Choroid plexus epithelial cell (primary cell): ENCODE data around the gene KCNE5.
"Not testable (repeated sequence)": the region's sequence is repeated elsewhere in the genome, so short reads cannot be mapped to it uniquely, and the experiment has no call there.

Experiments used
- DNase-seq: peaks from one replicate; pipeline ENCODE4 v3.0.0-alpha.2; 2010; ENCODE audit warnings: low read depth
- H3K4me3 ChIP-seq: 2 replicates; pipeline ENCODE4 v1.5.1; 2011; ENCODE audit warnings: low read depth, mild to moderate bottlenecking, control low read depth, low read length, moderate library complexity
- CTCF ChIP-seq: conservative IDR thresholded peaks from 2 replicates; pipeline ENCODE4 v1.5.1; 2011; ENCODE audit warnings: low read depth, mild to moderate bottlenecking, control low read depth, inconsistent platforms, low read length, moderate library complexity

KCNE5 gene

GRCh38 chrX:109600237-109600651 lies 24.7 kb downstream of the KCNE5 start:
- no peak overlapping the region for H3K4me3 ChIP-seq
- TF ChIP-seq CTCF = no peak
- DNase-seq = peak; percentile 26

GRCh38 chrX:109596015-109596414 lies 29.0 kb downstream of the KCNE5 start:
- DNase-seq = no peak
- H3K4me3 ChIP-seq = no peak overlapping the region
- TF ChIP-seq CTCF = no peak

- no peak for TF ChIP-seq CTCF
- H3K4me3 ChIP-seq = no peak overlapping the region
- no peak for DNase-seq
Measured at GRCh38 chrX:109590176-109590575, 34.8 kb downstream of the KCNE5 start.

- DNase-seq = no peak
- TF ChIP-seq CTCF = no peak
- H3K4me3 ChIP-seq = no peak overlapping the region
Measured at GRCh38 chrX:109585488-109585887, 39.5 kb downstream of the KCNE5 start.

- DNase-seq = no peak
- no peak for TF ChIP-seq CTCF
- H3K4me3 ChIP-seq = no peak overlapping the region
Measured at GRCh38 chrX:109578916-109579315, 46.1 kb downstream of the KCNE5 start.

- DNase-seq = no peak
- no peak for TF ChIP-seq CTCF
- H3K4me3 ChIP-seq = no peak overlapping the region
Measured at GRCh38 chrX:109577055-109577454, 47.9 kb downstream of the KCNE5 start.

GRCh38 chrX:109576083-109576482 lies 48.9 kb downstream of the KCNE5 start:
- DNase-seq, H3K4me3 ChIP-seq: not testable (repeated sequence)
